ENCODE measurements around the gene FCGBP. TPM values are rescaled to one million over a fixed set of nuclear protein-coding genes. Genes with fewer than 3 reads are reported as not detected.

FCGBP gene
- total and polyA plus RNA-seq, 11 donors, result 0.76 to 44.4 (median 3.8) TPM

- TF ChIP-seq POLR2A (IDR thresholded peaks at IDR 0.05), result no peak
- TF ChIP-seq CTCF (IDR thresholded peaks at IDR 0.05), result no peak
- ATAC-seq, result no peak
- Histone ChIP-seq H3K27me3 (peaks cover 0 to 54% (median 0%) of the 10 kb centered on the region in 9 donors), H3K9me3 (peaks cover 0 to 8% (median 0%) of the 10 kb centered on the region in 12 donors), H3K27ac (no peak overlapping the region), H3K36me3 (no peaks in the 10 kb centered on the region), H3K4me3 (no peak overlapping the region), H3K4me1 (no peaks in the 10 kb centered on the region)
- 87 to 96% (median 92%) methylated on average over 9 to 11 of the region's 11 CpGs for WGBS, 4 donors
- intact Hi-C loops (cut with DNase I), result no loop called here
- no peak for DNase-seq
Observed at GRCh38 chr19:39927076-39927475, 7.4 kb downstream of the FCGBP start.

DNA sequence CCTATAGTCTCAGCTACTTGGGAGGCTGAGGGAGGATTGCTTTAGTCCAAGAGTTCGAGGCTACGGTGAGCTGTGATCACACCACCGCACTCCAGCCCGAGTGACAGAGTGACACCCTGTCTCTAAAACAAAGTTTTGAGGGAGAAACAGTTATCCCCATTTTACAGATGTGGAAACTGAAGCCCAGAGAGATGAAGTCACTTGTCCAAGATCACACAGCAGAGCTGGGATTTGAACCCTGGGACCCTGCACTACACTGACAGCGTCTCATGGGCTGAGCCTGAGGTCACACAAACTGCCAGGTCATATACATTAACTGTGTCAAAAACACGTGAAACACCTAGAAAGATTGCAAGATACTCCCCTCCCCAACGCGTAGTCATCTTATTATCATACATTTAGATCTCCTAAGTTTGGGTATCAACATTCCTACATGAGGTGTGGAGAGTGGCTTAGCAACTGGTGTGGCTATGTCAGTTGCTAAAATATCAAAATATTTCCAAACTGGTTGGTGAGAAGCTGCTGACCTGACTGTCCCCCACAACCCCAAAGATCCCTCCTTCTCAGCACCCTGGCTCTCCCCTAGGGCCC, 8.2 kb downstream of the FCGBP start:
- Histone ChIP-seq H3K4me1 (no peaks in the 10 kb centered on the region), H3K27me3 (peaks cover 0 to 49% (median 0%) of the 10 kb centered on the region in 9 donors), H3K36me3 (no peaks in the 10 kb centered on the region), H3K27ac (no peak overlapping the region), H3K4me3 (no peak overlapping the region), H3K9me3 (peaks cover 0 to 8% (median 0%) of the 10 kb centered on the region in 12 donors)
- DNase-seq, result no peak
- intact Hi-C loops (cut with DNase I), result no loop called here
- WGBS, 4 donors, result 77 to 89% (median 86%) methylated on average over 8 of the region's 8 CpGs
- ATAC-seq, result no peak
- TF ChIP-seq POLR2A (IDR thresholded peaks at IDR 0.05) (no peak), CTCF (IDR thresholded peaks at IDR 0.05) (no peak)

DNA sequence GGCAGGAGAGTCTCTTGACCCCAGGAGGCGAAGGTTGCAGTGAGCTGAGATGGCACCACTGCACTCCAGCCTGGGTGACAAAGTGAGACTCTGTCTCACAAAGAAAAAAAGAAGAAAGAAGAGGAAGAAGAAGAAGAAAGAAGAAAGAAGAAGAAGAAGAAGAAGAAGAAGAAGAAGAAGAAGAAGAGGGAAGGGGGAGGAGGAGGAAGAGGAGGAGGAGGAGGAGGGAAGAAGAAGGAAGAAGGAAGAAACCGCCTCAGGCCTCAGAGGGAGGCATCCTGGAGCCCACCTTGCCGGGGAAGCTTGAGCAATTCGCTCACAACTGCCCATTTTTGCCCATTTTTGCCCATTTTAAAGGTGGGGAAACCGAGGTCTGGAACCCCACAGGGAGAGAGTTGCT, 9.5 kb downstream of the FCGBP start:
- 62 to 76% (median 74%) methylated on average over 5 of the region's 5 CpGs for WGBS, 4 donors
- no peaks in the 10 kb centered on the region for H3K4me1 ChIP-seq
- ATAC-seq, result no peak
- no peak for DNase-seq
- no peaks in the 10 kb centered on the region for H3K36me3 ChIP-seq
- no peak overlapping the region for H3K27ac ChIP-seq
- TF ChIP-seq POLR2A (IDR thresholded peaks at IDR 0.05) (no peak), CTCF (IDR thresholded peaks at IDR 0.05) (no peak)
- H3K9me3 ChIP-seq, result peaks cover 0 to 8% (median 0%) of the 10 kb centered on the region in 12 donors
- H3K27me3 ChIP-seq, result peaks cover 0 to 45% (median 0%) of the 10 kb centered on the region in 9 donors
- no peak overlapping the region for H3K4me3 ChIP-seq
- intact Hi-C loops (cut with DNase I), result no loop called here

- H3K4me1 ChIP-seq, result no peaks in the 10 kb centered on the region
- H3K36me3 ChIP-seq, result no peaks in the 10 kb centered on the region
- DNase-seq (no peak), ATAC-seq (no peak)
- no peak for TF ChIP-seq CTCF (IDR thresholded peaks at IDR 0.05)
- TF ChIP-seq POLR2A (IDR thresholded peaks at IDR 0.05), result no peak
- WGBS, 4 donors, result 92 to 95% (median 94%) methylated on average over 27 to 37 of the region's 37 CpGs
- intact Hi-C loops (cut with DNase I), result no loop called here
- peaks cover 0 to 41% (median 0%) of the 10 kb centered on the region in 9 donors for H3K27me3 ChIP-seq
- no peak overlapping the region for H3K27ac ChIP-seq
- H3K9me3 ChIP-seq, result peaks cover 0 to 6% (median 0%) of the 10 kb centered on the region in 12 donors
- no peak overlapping the region for H3K4me3 ChIP-seq
Observed at GRCh38 chr19:39924389-39924788, 10.0 kb downstream of the FCGBP start.

All from heart left ventricle (tissue), 16 donors.